Astrocyte of the cerebellum (primary cell): ENCODE results near the gene AATF.

ENCODE experiments used
- DNase-seq: peaks from one replicate; pipeline ENCODE4 v3.0.0-alpha.2; 2011; ENCODE audit warnings: low read depth
- H3K4me3 ChIP-seq: 2 replicates; pipeline ENCODE4 v1.5.1; 2011; ENCODE audit warnings: mild to moderate bottlenecking, low read depth, low read length, moderate library complexity
- CTCF ChIP-seq: IDR thresholded peaks from 2 replicates; pipeline ENCODE4 v1.5.1; 2012; ENCODE audit warnings: low read length, low read depth, moderate library complexity, mild to moderate bottlenecking; ENCODE audit errors: missing control alignments
- in situ Hi-C: cut with HindIII; loops from 2 replicates; pipeline ENCODE4 v1.10.0; 2017; ENCODE audit warnings: low sequenced_read_pairs

The AATF gene

GRCh38 chr17:36971508-36971907 is 22.8 kb downstream of the AATF start:
- TF ChIP-seq CTCF, result no peak
- in situ Hi-C loops, result no loop called here
- H3K4me3 ChIP-seq, result no peak overlapping the region
- no peak for DNase-seq

GRCh38 chr17:36972186-36972700 is 23.5 kb downstream of the AATF start:
- DNase-seq, result no peak

GRCh38 chr17:36972905-36973304 is 24.2 kb downstream of the AATF start:
- no peak for DNase-seq
- in situ Hi-C loops, result no loop called here
- TF ChIP-seq CTCF, result no peak
- no peak overlapping the region for H3K4me3 ChIP-seq

More at GRCh38 chr17:36972186-36972700, 23.5 kb downstream of the AATF start:
- no peak overlapping the region for H3K4me3 ChIP-seq
- in situ Hi-C loops, result no loop called here
- no peak for TF ChIP-seq CTCF

GRCh38 chr17:36975922-36976515 is 27.3 kb downstream of the AATF start:
- DNase-seq, result no peak

GRCh38 chr17:36977066-36977465 is 28.3 kb downstream of the AATF start:
- TF ChIP-seq CTCF, result no peak
- in situ Hi-C loops, result no loop called here
- no peak for DNase-seq
- no peak overlapping the region for H3K4me3 ChIP-seq

More at GRCh38 chr17:36975922-36976515, 27.3 kb downstream of the AATF start:
- H3K4me3 ChIP-seq, result no peak overlapping the region
- TF ChIP-seq CTCF, result no peak
- in situ Hi-C loops, result no loop called here

GRCh38 chr17:36977568-36977967 is 28.8 kb downstream of the AATF start:
- DNase-seq, result no peak
- in situ Hi-C loops, result no loop called here
- H3K4me3 ChIP-seq, result no peak overlapping the region
- no peak for TF ChIP-seq CTCF
